Testis (tissue), 2 donors: ENCODE data around the gene SLF2.

Source experiments
- CTCF ChIP-seq, 3 experiments: fragments of 450-650 bp in 2 of 3; fragments of 200-600 bp in 1 of 3; sonication (generic) in 1 of 3; IDR thresholded peaks; one replicate each; pipeline ENCODE4 v1.5.1; 2016 to 2019; ENCODE audit warnings: antibody characterized with exemption in 3 of 3, mild to moderate bottlenecking in 2 of 3, moderate library complexity in 1 of 3
- POLR2A ChIP-seq: fragments of 450-650 bp; IDR thresholded peaks from one replicate; pipeline ENCODE4 v1.6.1; 2017; ENCODE audit warnings: antibody characterized with exemption, mild to moderate bottlenecking, moderate library complexity

DNA sequence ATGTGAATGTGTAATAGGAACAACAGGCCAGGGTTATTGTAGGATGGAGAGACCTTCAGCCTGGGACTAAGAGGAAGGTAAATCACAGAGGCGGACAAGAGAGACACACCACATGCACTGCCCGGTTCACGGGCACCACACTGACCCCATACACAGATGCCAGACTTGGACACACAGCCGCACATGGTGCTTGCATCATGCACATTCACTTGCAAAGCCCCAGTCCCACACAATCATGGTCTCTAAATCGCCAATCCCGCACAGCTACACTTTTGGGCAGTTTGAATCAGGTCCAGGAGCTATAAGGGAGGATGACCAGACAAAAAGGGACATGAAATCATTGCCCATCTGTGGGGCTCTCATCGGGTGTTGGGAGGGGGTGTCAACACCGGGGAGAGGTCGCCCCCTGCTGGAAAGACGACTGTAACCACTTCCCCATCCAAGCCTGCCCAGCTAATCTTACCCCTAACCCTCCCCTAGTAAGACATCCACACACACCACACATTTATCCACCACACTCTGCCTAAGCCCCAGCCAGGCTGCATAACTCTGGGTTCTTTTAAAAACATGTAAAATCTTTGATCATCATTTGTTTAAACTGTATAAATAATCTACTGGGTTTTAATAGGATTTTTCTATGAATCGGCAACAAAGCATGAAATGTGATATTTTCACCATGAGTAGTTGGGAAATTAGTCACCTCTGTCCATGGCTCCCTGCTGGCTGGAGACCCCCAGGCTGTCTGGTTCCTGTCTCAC lies 40.5 kb upstream of the SLF2 start:
- TF ChIP-seq CTCF (IDR thresholded peaks at IDR 0.05) (peak in 2 of 3 experiments; percentile 38 to 43), POLR2A (no peak)
